Ovary (tissue), 3 donors: Measurements from ENCODE around the gene C11orf68.

Experiments used
- EP300 ChIP-seq: sonication (generic); formaldehyde crosslinking; IDR thresholded peaks from one replicate; pipeline ENCODE4 v1.6.1; 2017; ENCODE audit warnings: antibody characterized with exemption
- POLR2A ChIP-seq: fragments of 450-650 bp; IDR thresholded peaks from one replicate; pipeline ENCODE4 v1.6.1; 2017; ENCODE audit warnings: antibody characterized with exemption, mild to moderate bottlenecking, moderate library complexity
- TF ChIP-seq, protein P1 (sequence below), 3 donors: fragments of 450-650 bp in 2 of 3; fragments of 200-600 bp in 1 of 3; IDR thresholded peaks; one replicate each; pipeline versions ENCODE4 v1.5.1 to v1.8.0; 2016 to 2022; ENCODE audit warnings: antibody characterized with exemption in 3 of 3, mild to moderate bottlenecking in 1 of 3
- donor health status: DM: no; HTN: no; CAD: no.

DNA sequence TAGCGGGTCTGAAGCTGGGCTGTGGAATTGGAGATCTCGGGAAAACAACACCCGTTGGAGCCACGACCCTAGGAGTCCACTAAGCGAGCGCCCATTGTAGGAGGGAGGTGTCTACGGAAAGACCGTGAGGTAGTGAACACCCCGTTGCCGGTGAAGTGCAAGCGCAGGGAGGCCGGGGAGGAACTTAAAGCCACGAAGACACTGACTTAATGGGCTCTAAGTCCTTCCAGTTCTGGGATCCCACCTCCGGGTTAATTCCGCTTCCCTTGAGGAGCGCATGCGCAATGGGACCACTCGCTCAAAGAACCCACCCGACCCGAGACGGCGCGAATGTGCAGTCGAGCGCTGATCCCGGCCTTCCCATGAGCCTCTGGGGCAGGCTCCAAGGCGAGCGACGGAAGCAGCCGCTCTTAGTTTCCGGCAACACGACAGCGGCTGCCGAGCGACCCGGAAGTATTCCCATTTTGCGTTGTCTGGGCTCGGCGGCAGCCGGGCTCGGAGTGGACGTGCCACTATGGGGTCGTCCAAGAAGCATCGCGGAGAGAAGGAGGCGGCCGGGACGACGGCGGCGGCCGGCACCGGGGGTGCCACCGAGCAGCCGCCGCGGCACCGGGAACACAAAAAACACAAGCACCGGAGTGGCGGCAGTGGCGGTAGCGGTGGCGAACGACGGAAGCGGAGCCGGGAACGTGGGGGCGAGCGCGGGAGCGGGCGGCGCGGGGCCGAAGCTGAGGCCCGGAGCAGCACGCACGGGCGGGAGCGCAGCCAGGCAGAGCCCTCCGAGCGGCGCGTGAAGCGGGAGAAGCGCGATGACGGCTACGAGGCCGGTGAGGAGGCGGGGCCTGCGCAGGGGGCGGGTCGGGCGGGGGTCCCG is 42.6 kb upstream of the C11orf68 start, which contains the start of gene SART1:
- TF ChIP-seq, protein P1, sequence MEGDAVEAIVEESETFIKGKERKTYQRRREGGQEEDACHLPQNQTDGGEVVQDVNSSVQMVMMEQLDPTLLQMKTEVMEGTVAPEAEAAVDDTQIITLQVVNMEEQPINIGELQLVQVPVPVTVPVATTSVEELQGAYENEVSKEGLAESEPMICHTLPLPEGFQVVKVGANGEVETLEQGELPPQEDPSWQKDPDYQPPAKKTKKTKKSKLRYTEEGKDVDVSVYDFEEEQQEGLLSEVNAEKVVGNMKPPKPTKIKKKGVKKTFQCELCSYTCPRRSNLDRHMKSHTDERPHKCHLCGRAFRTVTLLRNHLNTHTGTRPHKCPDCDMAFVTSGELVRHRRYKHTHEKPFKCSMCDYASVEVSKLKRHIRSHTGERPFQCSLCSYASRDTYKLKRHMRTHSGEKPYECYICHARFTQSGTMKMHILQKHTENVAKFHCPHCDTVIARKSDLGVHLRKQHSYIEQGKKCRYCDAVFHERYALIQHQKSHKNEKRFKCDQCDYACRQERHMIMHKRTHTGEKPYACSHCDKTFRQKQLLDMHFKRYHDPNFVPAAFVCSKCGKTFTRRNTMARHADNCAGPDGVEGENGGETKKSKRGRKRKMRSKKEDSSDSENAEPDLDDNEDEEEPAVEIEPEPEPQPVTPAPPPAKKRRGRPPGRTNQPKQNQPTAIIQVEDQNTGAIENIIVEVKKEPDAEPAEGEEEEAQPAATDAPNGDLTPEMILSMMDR (IDR thresholded peaks at IDR 0.05): peak in 1 of 3 donors; percentile 25
- TF ChIP-seq POLR2A (peak; percentile 46), EP300 (no peak)
